ENCODE results near the gene ANKRD11. TPM values are rescaled to one million over a fixed set of nuclear protein-coding genes. Genes with fewer than 3 reads are reported as not detected.

ANKRD11 gene
- total and polyA plus RNA-seq, 12 donors: 47.7 to 93.6 (median 66.2) TPM

DNA sequence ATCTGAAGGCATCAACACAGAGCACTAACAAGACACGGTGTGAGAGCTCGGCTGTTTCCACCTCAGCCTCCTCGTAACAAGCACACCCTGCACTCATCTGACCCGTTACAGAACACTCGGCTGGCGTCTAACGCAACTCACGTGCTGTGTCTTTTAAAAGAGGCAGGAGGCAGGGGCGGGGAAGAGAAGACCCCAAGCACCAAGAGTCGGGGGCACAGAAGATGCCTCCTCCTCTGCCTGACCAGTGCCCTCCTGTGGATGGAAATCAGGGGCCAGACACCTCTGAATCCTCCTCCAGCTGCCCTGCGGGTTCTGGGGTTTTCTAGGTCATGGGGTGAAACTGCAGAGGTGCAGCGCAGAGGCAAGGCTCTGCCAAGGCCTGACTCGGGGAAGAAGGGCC is 198.6 kb downstream of the ANKRD11 start:
- H3K4me3 ChIP-seq: no peak overlapping the region
- H3K36me3 ChIP-seq: peaks cover 0 to 45% (median 18%) of the 10 kb centered on the region in 9 donors
- no peaks in the 10 kb centered on the region for H3K27me3 ChIP-seq
- intact Hi-C loops (cut with DNase I): no loop called here
- WGBS, 2 donors: 80% methylated on average over 13 of the region's 13 CpGs
- no peak overlapping the region for H3K27ac ChIP-seq
- ATAC-seq: no peak
- H3K4me1 ChIP-seq: peaks cover 2 to 33% (median 14%) of the 10 kb centered on the region in 9 donors
- no peaks in the 10 kb centered on the region for H3K9me3 ChIP-seq
- no peak for DNase-seq
- TF ChIP-seq, protein P1, sequence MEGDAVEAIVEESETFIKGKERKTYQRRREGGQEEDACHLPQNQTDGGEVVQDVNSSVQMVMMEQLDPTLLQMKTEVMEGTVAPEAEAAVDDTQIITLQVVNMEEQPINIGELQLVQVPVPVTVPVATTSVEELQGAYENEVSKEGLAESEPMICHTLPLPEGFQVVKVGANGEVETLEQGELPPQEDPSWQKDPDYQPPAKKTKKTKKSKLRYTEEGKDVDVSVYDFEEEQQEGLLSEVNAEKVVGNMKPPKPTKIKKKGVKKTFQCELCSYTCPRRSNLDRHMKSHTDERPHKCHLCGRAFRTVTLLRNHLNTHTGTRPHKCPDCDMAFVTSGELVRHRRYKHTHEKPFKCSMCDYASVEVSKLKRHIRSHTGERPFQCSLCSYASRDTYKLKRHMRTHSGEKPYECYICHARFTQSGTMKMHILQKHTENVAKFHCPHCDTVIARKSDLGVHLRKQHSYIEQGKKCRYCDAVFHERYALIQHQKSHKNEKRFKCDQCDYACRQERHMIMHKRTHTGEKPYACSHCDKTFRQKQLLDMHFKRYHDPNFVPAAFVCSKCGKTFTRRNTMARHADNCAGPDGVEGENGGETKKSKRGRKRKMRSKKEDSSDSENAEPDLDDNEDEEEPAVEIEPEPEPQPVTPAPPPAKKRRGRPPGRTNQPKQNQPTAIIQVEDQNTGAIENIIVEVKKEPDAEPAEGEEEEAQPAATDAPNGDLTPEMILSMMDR (IDR thresholded peaks at IDR 0.05): no peak

DNA sequence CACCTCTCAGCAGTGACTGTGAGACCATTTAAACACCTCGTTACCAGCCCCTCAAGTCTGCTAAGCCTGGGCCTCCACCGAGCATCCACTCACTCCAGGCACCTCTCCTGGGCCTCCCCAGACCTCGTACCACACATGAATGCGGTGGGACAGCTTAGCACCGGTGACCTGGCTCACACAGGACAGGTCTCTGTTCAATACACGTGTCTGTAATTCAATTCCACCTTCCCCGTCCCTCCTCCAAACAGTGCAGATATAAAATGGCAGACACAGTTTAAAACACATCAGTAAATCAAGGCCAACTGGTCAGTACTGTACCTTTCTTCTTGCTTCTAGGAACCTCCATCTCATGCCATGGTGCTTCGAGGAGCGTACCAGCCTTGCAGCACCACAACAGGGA is 199.0 kb downstream of the ANKRD11 start:
- Histone ChIP-seq H3K4me1 (peaks cover 2 to 29% (median 14%) of the 10 kb centered on the region in 9 donors), H3K9me3 (no peaks in the 10 kb centered on the region), H3K4me3 (no peak overlapping the region), H3K27me3 (no peaks in the 10 kb centered on the region), H3K36me3 (peaks cover 0 to 49% (median 22%) of the 10 kb centered on the region in 9 donors), H3K27ac (no peak overlapping the region)
- ATAC-seq (no peak), DNase-seq (no peak)
- TF ChIP-seq, protein P1 (IDR thresholded peaks at IDR 0.05): no peak
- 71 to 73% methylated on average over 9 of the region's 9 CpGs for WGBS, 2 donors
- intact Hi-C loops (cut with DNase I): no loop called here

DNA sequence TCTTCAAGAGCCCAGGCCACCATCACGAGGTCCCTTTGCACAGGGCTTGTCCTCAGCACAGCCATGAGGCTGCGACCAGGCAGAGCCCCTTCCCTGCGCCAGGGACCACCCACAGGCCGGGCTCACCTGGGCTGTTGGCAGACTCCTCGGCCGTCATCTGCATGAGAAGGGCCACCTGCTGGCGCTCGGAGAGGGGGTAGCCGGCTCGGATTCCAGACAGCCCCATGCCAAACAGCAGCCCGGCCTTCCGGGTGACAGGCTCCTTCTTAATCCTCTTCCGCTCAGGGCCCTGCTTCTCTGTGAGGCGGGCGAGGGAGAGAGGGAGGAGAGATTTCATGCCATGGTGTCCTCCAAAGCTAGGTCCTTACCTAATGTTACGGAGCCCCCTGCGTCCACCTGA is 199.5 kb downstream of the ANKRD11 start:
- Histone ChIP-seq H3K4me1 (peaks cover 0 to 25% (median 14%) of the 10 kb centered on the region in 9 donors), H3K36me3 (peaks cover 0 to 53% (median 27%) of the 10 kb centered on the region in 9 donors), H3K9me3 (no peaks in the 10 kb centered on the region), H3K27me3 (no peaks in the 10 kb centered on the region), H3K4me3 (no peak overlapping the region), H3K27ac (no peak overlapping the region)
- intact Hi-C loops (cut with DNase I): no loop called here
- TF ChIP-seq, protein P1 (IDR thresholded peaks at IDR 0.05): no peak
- 79 to 80% methylated on average over 17 of the region's 17 CpGs for WGBS, 2 donors
- ATAC-seq: no peak
- no peak for DNase-seq

DNA sequence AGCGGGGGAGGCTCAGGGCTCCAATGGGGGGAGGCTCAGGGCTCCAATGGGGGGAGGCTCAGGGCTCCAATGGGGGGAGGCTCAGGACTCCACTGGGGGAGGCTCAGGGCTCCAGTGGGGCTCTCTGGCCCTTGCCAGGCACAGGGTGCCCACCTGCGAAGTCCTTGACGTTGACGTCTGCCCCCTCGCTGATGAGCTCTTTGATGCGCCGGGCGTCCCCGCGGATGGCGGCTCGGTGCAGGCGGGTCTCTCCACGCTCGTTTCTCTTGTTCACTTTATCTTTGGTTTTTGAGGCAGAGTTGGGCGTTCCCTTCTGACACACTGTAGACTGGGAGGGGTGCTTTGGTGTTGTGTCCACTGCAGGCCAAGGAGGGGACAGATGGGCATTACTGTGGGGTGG is 199.9 kb downstream of the ANKRD11 start:
- WGBS, 2 donors: 89 to 90% methylated on average over 15 to 16 of the region's 16 CpGs

More for the DNA sequence above, 199.9 kb downstream of the ANKRD11 start:
- H3K36me3 ChIP-seq: peaks cover 0 to 58% (median 31%) of the 10 kb centered on the region in 9 donors
- no peak for ATAC-seq
- H3K4me3 ChIP-seq: no peak overlapping the region
- no peaks in the 10 kb centered on the region for H3K9me3 ChIP-seq
- H3K4me1 ChIP-seq: peaks cover 0 to 25% (median 14%) of the 10 kb centered on the region in 9 donors
- DNase-seq: no peak
- no peak overlapping the region for H3K27ac ChIP-seq
- intact Hi-C loops (cut with DNase I): no loop called here
- H3K27me3 ChIP-seq: no peaks in the 10 kb centered on the region
- TF ChIP-seq, protein P1 (IDR thresholded peaks at IDR 0.05): no peak

Data from heart right ventricle (tissue), 16 donors.